ENCODE data around the gene SAMD10.

The SAMD10 gene

DNA sequence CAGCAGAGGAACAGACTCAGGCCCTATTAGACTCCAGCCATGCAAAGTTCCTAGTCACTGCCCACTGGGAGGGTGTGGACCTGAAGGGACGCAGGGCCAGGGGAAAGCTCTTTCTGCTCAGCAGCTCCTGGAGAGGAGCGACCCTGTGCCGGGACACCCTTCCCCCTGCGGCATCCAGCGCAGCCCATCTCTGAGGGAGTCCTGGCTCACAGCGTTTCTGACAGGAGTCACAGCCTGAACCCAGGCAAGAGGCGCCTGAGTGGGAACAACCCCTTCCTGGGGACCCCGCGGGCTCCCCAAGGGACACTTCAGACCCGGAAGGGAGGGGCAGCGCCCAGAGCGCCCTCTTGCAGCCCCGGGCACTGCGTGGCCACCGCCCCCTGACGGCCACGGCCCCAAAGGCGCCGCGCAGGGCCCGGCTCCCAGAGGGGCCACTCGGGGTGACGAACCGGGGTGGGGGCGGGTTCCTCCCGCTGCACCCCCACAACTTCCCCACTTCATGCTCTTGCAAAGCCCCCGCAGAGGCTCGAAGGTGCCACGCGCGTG, 24.1 kb downstream of the SAMD10 start:
- in situ Hi-C loops (cut with HindIII; ENCODE audit: low sequenced_read_pairs) = no loop called here
- H3K4me3 ChIP-seq (ENCODE audit: low read depth, low read length) = peak overlapping the region; percentile 94
- peak; percentile 45 for TF ChIP-seq CTCF (IDR thresholded peaks at IDR 0.05; ENCODE audit: low read depth, low read length, missing control alignments)
- no peak for DNase-seq (ENCODE audit: low read depth)

GRCh38 chr20:63953764-63954429, 25.5 kb downstream of the SAMD10 start:
- TF ChIP-seq CTCF (IDR thresholded peaks at IDR 0.05; ENCODE audit: low read depth, low read length, missing control alignments) = no peak
- no peak overlapping the region for H3K4me3 ChIP-seq (ENCODE audit: low read depth, low read length)
- in situ Hi-C loops (cut with HindIII; ENCODE audit: low sequenced_read_pairs) = no loop called here
- DNase-seq (ENCODE audit: low read depth) = no peak

- no peak for TF ChIP-seq CTCF (IDR thresholded peaks at IDR 0.05; ENCODE audit: low read depth, low read length, missing control alignments)
- no peak overlapping the region for H3K4me3 ChIP-seq (ENCODE audit: low read depth, low read length)
- DNase-seq (ENCODE audit: low read depth) = no peak
- in situ Hi-C loops (cut with HindIII; ENCODE audit: low sequenced_read_pairs) = no loop called here
These were observed 26.7 kb downstream of the SAMD10 start for GRCh38 chr20:63952769-63953168.

- in situ Hi-C loops (cut with HindIII; ENCODE audit: low sequenced_read_pairs) = no loop called here
- TF ChIP-seq CTCF (IDR thresholded peaks at IDR 0.05; ENCODE audit: low read depth, low read length, missing control alignments) = no peak
- no peak for DNase-seq (ENCODE audit: low read depth)
These were observed 27.3 kb downstream of the SAMD10 start for GRCh38 chr20:63952210-63952535.

DNA sequence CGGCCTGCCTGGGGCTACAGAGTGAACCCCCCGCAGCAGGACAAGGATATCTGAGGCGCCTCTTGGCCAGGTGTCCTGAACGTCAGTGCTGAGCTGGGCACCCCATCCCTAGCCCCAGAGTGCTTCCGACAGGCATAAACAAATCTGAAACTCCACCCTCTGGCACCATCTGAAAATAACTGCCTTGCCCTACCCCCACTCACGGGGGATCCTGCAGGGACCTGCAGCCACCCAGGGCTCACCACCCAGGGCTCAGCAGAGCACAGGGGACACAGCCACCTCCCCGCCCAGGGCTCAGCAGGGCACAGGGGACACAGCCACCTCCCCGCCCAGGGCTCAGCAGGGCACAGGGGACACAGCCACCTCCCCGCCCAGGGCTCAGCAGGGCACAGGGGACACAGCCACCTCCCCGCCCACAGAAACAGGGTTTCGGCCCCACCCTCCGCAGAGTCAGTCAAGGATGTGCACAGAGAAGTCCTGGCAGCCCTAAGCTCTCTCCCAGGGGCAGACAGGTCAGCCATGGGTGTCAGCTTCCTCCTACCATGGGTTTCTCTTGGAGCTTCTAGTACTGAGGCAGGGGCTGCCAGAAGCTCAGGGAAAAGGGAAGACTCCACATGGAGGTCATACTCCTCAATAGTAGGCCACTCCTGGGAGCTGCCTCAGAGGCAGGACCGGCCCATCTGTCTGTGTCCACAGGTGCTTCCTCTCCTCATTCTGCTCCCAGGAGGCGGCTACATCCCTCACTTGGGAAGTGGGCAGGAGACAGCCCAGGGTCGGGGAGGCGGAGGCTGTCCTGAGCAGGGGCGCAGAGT, 27.8 kb downstream of the SAMD10 start:
- TF ChIP-seq CTCF (IDR thresholded peaks at IDR 0.05; ENCODE audit: low read depth, low read length, missing control alignments) = no peak
- DNase-seq (ENCODE audit: low read depth) = no peak
- no peak overlapping the region for H3K4me3 ChIP-seq (ENCODE audit: low read depth, low read length)
- in situ Hi-C loops (cut with HindIII; ENCODE audit: low sequenced_read_pairs) = no loop called here

More at GRCh38 chr20:63952210-63952535, 27.3 kb downstream of the SAMD10 start:
- H3K4me3 ChIP-seq (ENCODE audit: low read depth, low read length) = no peak overlapping the region

DNA sequence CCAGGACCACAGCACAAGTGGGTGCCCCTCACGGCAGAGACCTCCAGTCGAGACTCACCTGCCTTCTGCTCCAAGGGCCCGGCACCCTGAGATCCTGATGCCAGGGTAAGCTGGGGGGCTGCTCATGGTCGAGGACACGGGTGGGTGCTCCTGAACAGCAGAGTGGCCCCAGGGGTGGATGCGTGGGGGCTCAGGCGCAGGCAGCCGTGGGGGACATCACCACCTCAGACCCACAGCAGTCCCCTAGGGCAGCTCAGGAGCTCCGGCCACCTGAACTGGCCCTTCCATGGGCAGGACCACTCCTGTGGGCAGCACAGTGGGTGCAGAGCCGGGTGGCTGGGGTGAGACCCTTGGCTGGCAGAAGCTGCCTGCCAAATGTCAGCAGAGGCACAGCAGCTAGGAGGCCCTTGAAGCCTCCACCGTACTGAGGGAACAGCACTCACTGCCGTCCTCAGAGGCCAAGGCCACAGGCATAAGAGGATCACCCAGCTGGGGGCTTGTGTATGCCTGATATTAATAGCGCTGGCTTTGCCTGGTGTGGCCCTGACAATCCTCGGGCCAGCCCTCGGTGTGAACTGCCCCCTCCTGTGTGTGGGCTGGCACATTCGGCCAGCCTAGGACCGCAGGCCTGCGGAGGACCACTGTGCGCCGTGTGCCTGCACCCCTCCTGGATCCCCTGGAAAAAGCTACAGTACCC, 28.6 kb downstream of the SAMD10 start:
- no peak overlapping the region for H3K4me3 ChIP-seq (ENCODE audit: low read depth, low read length)
- in situ Hi-C loops (cut with HindIII; ENCODE audit: low sequenced_read_pairs) = no loop called here
- no peak for TF ChIP-seq CTCF (IDR thresholded peaks at IDR 0.05; ENCODE audit: low read depth, low read length, missing control alignments)
- no peak for DNase-seq (ENCODE audit: low read depth)

Data from astrocyte of the cerebellum (primary cell).